Measurements from ENCODE around the gene SIGLEC8. TPM values are rescaled to one million over a fixed set of nuclear protein-coding genes. Genes with fewer than 3 reads are reported as not detected.

Gene SIGLEC8
- total and polyA plus RNA-seq, 2 of the 8 experiments (the other 6 are each of a cell fraction or from before 2014, with no cell fraction given): not detected

- Histone ChIP-seq H3K23me2 (ENCODE audit: low read depth, low read length) (no peaks in the 10 kb centered on the region), H3K4me2 (ENCODE audit: insufficient read depth in 1 of 2, low read depth in 2 of 2, low read length in 2 of 2) (no peak overlapping the region), H3K27me3 (replicated peaks in 1 of 4; ENCODE audit: control insufficient read depth in 3 of 4, extremely low read depth in 1 of 4, insufficient read depth in 3 of 4, low read length in 3 of 4) (no peaks in the 10 kb centered on the region; a peak in 1 of 7 replicates), H3K56ac (replicated peaks; ENCODE audit: insufficient read length, low read depth, low read length) (no peak overlapping the region), H4K20me1 (replicated peaks in 1 of 2; ENCODE audit: control insufficient read depth in 1 of 2, insufficient read depth in 2 of 2, low read length in 2 of 2) (no peaks in the 10 kb centered on the region), H3K9me3 (ENCODE audit: insufficient read depth in 2 of 2, low read depth in 1 of 2, low read length in 1 of 2) (peaks cover 10 to 31% of the 10 kb centered on the region in 2 experiments; a peak in 3 of 4 replicates), H3K27ac (ENCODE audit: low read depth, low read length) (no peak overlapping the region), H3K14ac (ENCODE audit: insufficient read length) (no peak overlapping the region), H4K91ac (replicated peaks; ENCODE audit: insufficient read length, low read length) (no peak overlapping the region), H3K4me1 (replicated peaks in 1 of 4; ENCODE audit: control insufficient read depth in 3 of 4, insufficient read depth in 4 of 4, low read length in 3 of 4) (no peaks in the 10 kb centered on the region), H3K23ac (ENCODE audit: insufficient read length) (no peak overlapping the region), H4K8ac (ENCODE audit: extremely low read depth, insufficient read depth, low read length) (no peak overlapping the region), H2BK120ac (replicated peaks; ENCODE audit: low read depth, low read length) (no peak overlapping the region), H2BK15ac (ENCODE audit: low read length) (no peak overlapping the region), H3K4ac (replicated peaks; ENCODE audit: insufficient read length, low read depth, low read length) (no peak overlapping the region), H2AK5ac (ENCODE audit: low read depth, low read length) (no peak overlapping the region), H3K4me3 (ENCODE audit: extremely low read depth in 1 of 4, insufficient read depth in 2 of 4, low read depth in 3 of 4, low read length in 4 of 4) (no peak overlapping the region), H2BK20ac (ENCODE audit: low read length) (no peak overlapping the region), H2BK5ac (ENCODE audit: low read depth, low read length) (no peak overlapping the region), H3K18ac (ENCODE audit: extremely low read depth, low read length) (no peak overlapping the region), H2BK12ac (ENCODE audit: low read depth, low read length) (no peak overlapping the region), H3K79me1 (ENCODE audit: low read depth, low read length) (no peaks in the 10 kb centered on the region), H3K79me2 (ENCODE audit: control insufficient read depth in 1 of 2, insufficient read depth in 2 of 2, low read length in 2 of 2) (no peaks in the 10 kb centered on the region), H2AFZ (ENCODE audit: low read length) (no peak overlapping the region), H3K9ac (replicated peaks in 1 of 4; ENCODE audit: extremely low read depth in 1 of 4, low read depth in 3 of 4, low read length in 3 of 4) (no peak overlapping the region), H3K36me3 (ENCODE audit: control insufficient read depth in 2 of 4, insufficient read depth in 4 of 4, low read length in 3 of 4) (no peaks in the 10 kb centered on the region), H4K5ac (ENCODE audit: insufficient read length, low read depth, low read length) (no peak overlapping the region)
- TF ChIP-seq POU5F1 (IDR thresholded peaks at IDR 0.05; ENCODE audit: low read depth, low read length): no peak
- TF ChIP-seq TCF12 (IDR thresholded peaks at IDR 0.05; ENCODE audit: low read depth, low read length): no peak
- no peak for TF ChIP-seq MAX (IDR thresholded peaks at IDR 0.05)
- no peak for TF ChIP-seq CHD2 (IDR thresholded peaks at IDR 0.05; ENCODE audit: low read length)
- WGBS, 2 experiments (ENCODE audit: extremely low coverage in 1 of 2, insufficient coverage in 1 of 2, insufficient read length in 1 of 2, insufficient replicate concordance in 2 of 2, low coverage in 1 of 2, low lambda C conversion rate in 2 of 2, missing lambda C conversion rate in 1 of 2): 63% methylated on average over 3 of the region's 3 CpGs; no CpG with 5 or more reads in 1 of the 2 experiments
- ChIA-PET POLR2A (ENCODE audit: partially characterized antibody) (no interaction called here), CTCF (ENCODE audit: partially characterized antibody) (interaction anchor here (0.8 to 1.2 kb wide), 4 partner anchors 17 to 298 kb away, joined by 3 to 4 read pairs (median 3); no protein-coding TSS in a partner anchor)
- no peak for FAIRE-seq
- no peak for DNase-seq (ENCODE audit: low read depth in 1 of 2, low spot score in 2 of 2)
These were observed 8.5 kb upstream of the SIGLEC8 start for GRCh38 chr19:51466723-51467122.

Data from H1 (cell line).